ENCODE measurements around the gene RHPN2. TPM values are rescaled to one million over a fixed set of nuclear protein-coding genes. Genes with fewer than 3 reads are reported as not detected.

Gene RHPN2
- total and polyA plus RNA-seq, 2 of the 13 experiments (the other 11 are each of a cell fraction or from before 2014, with no cell fraction given): 20.3 to 48.0 TPM

DNA sequence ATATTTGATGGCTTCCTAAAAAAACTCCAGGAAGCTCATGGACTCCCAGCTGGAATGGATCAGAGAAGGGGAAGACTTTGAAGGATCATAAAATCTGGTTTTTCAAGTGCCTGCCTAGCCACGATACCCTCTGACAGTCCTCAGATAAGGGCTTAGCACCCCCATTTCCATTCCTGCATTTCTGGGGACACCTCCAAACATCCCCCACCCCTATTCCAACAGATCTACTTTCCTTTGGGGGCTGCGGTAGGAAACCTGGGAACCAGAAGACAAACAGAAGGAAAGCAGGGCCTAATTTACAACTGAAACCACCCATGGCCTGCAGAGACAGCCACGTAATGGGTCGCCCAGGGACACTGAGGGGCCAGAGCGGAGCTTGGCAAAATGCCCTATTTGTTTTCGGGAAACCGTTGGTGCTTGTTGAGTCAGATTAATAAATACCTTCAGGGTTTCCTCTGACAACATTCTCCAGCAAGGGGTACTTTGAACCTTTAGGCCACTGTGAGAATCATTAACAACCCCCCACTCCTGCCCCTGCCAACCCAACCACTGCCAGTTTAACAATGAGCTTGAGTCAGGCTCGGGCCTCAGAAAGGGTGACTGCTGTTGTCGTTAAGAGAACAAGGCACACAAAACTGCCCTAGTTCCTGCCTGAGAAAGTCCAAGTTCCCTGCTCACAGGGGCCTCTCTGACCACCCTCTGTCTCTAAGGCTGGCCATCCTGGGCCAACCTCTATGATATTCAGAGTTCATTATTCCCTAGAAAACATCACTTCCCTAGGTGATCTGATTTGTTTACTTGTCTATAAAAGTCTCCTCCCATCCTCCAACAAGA, 23.5 kb downstream of the RHPN2 start (continued):
- TF ChIP-seq KDM2A (CRISPR knock-in tag; IDR thresholded peaks at IDR 0.05; ENCODE audit: borderline replicate concordance, low read depth) (peak; percentile 51; the same call in 1 of the 2 replicates), HMGA1 (CRISPR knock-in tag; conservative IDR thresholded peaks at IDR 0.05) (no peak), SYNCRIP (IDR thresholded peaks at IDR 0.05; ENCODE audit: insufficient read depth, low read depth, low read length) (no peak), RBFOX2 (IDR thresholded peaks at IDR 0.05; ENCODE audit: low read depth, low read length) (peak; percentile 24; the same call in 1 of the 2 replicates), KLF16 (CRISPR knock-in tag; IDR thresholded peaks at IDR 0.05) (peak in 1 of 2 experiments; percentile 82; a peak in 2 of 4 replicates), ZNF816 (CRISPR knock-in tag; IDR thresholded peaks at IDR 0.05; ENCODE audit: borderline replicate concordance) (no peak; the same call in 1 of the 2 replicates), ZNF44 (CRISPR knock-in tag; IDR thresholded peaks at IDR 0.05) (no peak), GZF1 (CRISPR knock-in tag; IDR thresholded peaks at IDR 0.05) (no peak), RFXANK (CRISPR knock-in tag; IDR thresholded peaks at IDR 0.05) (no peak), MED13 (CRISPR knock-in tag; IDR thresholded peaks at IDR 0.05) (0 out of 2 replicates have a peak, but pooled peaks have one; percentile 6), RAD21 (CRISPR knock-in tag; IDR thresholded peaks at IDR 0.05) (no peak; the same call in 1 of the 2 replicates), ZMAT3 (CRISPR knock-in tag; conservative IDR thresholded peaks at IDR 0.05) (no peak), HMG20B (CRISPR knock-in tag; conservative IDR thresholded peaks at IDR 0.05) (0 out of 2 replicates have a peak, but pooled peaks have one; percentile 19), ZNF17 (CRISPR knock-in tag; IDR thresholded peaks at IDR 0.05) (no peak), ZNF331 (CRISPR knock-in tag; IDR thresholded peaks at IDR 0.05) (0 out of 2 replicates have a peak, but pooled peaks have one; percentile 30)
- TF ChIP-seq, protein P1, sequence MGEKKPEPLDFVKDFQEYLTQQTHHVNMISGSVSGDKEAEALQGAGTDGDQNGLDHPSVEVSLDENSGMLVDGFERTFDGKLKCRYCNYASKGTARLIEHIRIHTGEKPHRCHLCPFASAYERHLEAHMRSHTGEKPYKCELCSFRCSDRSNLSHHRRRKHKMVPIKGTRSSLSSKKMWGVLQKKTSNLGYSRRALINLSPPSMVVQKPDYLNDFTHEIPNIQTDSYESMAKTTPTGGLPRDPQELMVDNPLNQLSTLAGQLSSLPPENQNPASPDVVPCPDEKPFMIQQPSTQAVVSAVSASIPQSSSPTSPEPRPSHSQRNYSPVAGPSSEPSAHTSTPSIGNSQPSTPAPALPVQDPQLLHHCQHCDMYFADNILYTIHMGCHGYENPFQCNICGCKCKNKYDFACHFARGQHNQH (CRISPR knock-in tag; IDR thresholded peaks at IDR 0.05): peak; percentile 74
- TF ChIP-seq, protein P2, sequence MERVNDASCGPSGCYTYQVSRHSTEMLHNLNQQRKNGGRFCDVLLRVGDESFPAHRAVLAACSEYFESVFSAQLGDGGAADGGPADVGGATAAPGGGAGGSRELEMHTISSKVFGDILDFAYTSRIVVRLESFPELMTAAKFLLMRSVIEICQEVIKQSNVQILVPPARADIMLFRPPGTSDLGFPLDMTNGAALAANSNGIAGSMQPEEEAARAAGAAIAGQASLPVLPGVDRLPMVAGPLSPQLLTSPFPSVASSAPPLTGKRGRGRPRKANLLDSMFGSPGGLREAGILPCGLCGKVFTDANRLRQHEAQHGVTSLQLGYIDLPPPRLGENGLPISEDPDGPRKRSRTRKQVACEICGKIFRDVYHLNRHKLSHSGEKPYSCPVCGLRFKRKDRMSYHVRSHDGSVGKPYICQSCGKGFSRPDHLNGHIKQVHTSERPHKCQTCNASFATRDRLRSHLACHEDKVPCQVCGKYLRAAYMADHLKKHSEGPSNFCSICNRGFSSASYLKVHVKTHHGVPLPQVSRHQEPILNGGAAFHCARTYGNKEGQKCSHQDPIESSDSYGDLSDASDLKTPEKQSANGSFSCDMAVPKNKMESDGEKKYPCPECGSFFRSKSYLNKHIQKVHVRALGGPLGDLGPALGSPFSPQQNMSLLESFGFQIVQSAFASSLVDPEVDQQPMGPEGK (CRISPR knock-in tag; IDR thresholded peaks at IDR 0.05): peak; percentile 91
- TF ChIP-seq, protein P3, sequence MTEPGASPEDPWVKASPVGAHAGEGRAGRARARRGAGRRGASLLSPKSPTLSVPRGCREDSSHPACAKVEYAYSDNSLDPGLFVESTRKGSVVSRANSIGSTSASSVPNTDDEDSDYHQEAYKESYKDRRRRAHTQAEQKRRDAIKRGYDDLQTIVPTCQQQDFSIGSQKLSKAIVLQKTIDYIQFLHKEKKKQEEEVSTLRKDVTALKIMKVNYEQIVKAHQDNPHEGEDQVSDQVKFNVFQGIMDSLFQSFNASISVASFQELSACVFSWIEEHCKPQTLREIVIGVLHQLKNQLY (CRISPR knock-in tag; IDR thresholded peaks at IDR 0.05): peak; percentile 63
- TF ChIP-seq, protein P4, sequence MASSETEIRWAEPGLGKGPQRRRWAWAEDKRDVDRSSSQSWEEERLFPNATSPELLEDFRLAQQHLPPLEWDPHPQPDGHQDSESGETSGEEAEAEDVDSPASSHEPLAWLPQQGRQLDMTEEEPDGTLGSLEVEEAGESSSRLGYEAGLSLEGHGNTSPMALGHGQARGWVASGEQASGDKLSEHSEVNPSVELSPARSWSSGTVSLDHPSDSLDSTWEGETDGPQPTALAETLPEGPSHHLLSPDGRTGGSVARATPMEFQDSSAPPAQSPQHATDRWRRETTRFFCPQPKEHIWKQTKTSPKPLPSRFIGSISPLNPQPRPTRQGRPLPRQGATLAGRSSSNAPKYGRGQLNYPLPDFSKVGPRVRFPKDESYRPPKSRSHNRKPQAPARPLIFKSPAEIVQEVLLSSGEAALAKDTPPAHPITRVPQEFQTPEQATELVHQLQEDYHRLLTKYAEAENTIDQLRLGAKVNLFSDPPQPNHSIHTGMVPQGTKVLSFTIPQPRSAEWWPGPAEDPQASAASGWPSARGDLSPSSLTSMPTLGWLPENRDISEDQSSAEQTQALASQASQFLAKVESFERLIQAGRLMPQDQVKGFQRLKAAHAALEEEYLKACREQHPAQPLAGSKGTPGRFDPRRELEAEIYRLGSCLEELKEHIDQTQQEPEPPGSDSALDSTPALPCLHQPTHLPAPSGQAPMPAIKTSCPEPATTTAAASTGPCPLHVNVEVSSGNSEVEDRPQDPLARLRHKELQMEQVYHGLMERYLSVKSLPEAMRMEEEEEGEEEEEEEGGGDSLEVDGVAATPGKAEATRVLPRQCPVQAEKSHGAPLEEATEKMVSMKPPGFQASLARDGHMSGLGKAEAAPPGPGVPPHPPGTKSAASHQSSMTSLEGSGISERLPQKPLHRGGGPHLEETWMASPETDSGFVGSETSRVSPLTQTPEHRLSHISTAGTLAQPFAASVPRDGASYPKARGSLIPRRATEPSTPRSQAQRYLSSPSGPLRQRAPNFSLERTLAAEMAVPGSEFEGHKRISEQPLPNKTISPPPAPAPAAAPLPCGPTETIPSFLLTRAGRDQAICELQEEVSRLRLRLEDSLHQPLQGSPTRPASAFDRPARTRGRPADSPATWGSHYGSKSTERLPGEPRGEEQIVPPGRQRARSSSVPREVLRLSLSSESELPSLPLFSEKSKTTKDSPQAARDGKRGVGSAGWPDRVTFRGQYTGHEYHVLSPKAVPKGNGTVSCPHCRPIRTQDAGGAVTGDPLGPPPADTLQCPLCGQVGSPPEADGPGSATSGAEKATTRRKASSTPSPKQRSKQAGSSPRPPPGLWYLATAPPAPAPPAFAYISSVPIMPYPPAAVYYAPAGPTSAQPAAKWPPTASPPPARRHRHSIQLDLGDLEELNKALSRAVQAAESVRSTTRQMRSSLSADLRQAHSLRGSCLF (CRISPR knock-in tag; IDR thresholded peaks at IDR 0.05; ENCODE audit: borderline replicate concordance): no peak
- TF ChIP-seq, protein P5, sequence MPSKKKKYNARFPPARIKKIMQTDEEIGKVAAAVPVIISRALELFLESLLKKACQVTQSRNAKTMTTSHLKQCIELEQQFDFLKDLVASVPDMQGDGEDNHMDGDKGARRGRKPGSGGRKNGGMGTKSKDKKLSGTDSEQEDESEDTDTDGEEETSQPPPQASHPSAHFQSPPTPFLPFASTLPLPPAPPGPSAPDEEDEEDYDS (CRISPR knock-in tag; IDR thresholded peaks at IDR 0.05): peak; percentile 72

Data from HepG2 (cell line).